ENCODE results near the gene GLI2.

DNA sequence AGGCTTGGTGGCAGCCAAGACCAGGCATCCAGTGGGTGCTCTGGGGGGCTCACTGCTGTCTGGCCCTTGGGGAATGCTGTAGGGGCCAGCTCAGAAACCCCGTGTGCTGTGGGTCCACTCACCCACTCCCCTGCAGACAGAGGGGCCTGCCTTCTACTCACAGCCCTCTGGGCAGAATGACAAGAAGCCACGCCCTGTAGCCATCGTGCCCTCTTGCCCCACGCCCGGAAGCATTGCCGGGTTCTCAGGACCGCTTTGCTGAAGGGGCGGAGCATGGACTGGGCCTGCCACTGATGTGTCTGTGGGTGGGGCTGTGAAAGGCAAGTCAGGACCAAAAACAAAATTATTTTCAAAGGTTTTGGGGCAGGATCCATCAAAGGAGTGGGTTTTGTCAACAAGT, 27.8 kb downstream of the GLI2 start:
- TF ChIP-seq, protein P1, sequence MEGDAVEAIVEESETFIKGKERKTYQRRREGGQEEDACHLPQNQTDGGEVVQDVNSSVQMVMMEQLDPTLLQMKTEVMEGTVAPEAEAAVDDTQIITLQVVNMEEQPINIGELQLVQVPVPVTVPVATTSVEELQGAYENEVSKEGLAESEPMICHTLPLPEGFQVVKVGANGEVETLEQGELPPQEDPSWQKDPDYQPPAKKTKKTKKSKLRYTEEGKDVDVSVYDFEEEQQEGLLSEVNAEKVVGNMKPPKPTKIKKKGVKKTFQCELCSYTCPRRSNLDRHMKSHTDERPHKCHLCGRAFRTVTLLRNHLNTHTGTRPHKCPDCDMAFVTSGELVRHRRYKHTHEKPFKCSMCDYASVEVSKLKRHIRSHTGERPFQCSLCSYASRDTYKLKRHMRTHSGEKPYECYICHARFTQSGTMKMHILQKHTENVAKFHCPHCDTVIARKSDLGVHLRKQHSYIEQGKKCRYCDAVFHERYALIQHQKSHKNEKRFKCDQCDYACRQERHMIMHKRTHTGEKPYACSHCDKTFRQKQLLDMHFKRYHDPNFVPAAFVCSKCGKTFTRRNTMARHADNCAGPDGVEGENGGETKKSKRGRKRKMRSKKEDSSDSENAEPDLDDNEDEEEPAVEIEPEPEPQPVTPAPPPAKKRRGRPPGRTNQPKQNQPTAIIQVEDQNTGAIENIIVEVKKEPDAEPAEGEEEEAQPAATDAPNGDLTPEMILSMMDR (conservative IDR thresholded peaks at IDR 0.05), result no peak
- TF ChIP-seq ZFX (IDR thresholded peaks at IDR 0.05), result no peak
